Mesothelial cell of epicardium (in vitro differentiated cells): ENCODE results near the gene LYPD4. TPM values are rescaled to one million over a fixed set of nuclear protein-coding genes. Genes with fewer than 3 reads are reported as not detected.

Experiments
- DNase-seq, 2 experiments: peaks; one replicate each; pipeline ENCODE4 v3.0.0; 2021; ENCODE audit warnings: low spot score in 2 of 2; ENCODE audit not compliant: unreplicated experiment in 2 of 2
- H3K27ac Mint-ChIP-seq: 2 replicates; pipeline ENCODE4 v1.8.0; 2021; ENCODE audit warnings: mixed read lengths
- H3K27me3 Mint-ChIP-seq: 2 replicates; pipeline ENCODE4 v1.8.0; 2021; ENCODE audit warnings: low read depth, mixed read lengths
- H3K36me3 Mint-ChIP-seq: 2 replicates; pipeline ENCODE4 v1.8.0; 2021; ENCODE audit warnings: mixed read lengths
- H3K4me1 Mint-ChIP-seq: 2 replicates; pipeline ENCODE4 v1.8.0; 2021; ENCODE audit warnings: mixed read lengths
- H3K4me3 Mint-ChIP-seq: 2 replicates; pipeline ENCODE4 v1.8.0; 2021; ENCODE audit warnings: mild to moderate bottlenecking, moderate library complexity, mixed read lengths
- H3K9me3 Mint-ChIP-seq: 2 replicates; pipeline ENCODE4 v1.8.0; 2021; ENCODE audit warnings: mixed read lengths
- total RNA-seq: library from RNA; stranded (reverse); gene quantifications from 3 replicates; pipeline ENCODE4 v1.2.1, GENCODE V29; 2021
- TF ChIP-seq, protein P1 (sequence below): fragments of 200-600 bp; sonication (generic); IDR thresholded peaks from one replicate; pipeline ENCODE4 v1.5.0; 2021; ENCODE audit warnings: antibody characterized with exemption; ENCODE audit not compliant: unreplicated experiment

LYPD4 gene
- total RNA-seq, 1 donor from 2014 or later: not detected

DNA sequence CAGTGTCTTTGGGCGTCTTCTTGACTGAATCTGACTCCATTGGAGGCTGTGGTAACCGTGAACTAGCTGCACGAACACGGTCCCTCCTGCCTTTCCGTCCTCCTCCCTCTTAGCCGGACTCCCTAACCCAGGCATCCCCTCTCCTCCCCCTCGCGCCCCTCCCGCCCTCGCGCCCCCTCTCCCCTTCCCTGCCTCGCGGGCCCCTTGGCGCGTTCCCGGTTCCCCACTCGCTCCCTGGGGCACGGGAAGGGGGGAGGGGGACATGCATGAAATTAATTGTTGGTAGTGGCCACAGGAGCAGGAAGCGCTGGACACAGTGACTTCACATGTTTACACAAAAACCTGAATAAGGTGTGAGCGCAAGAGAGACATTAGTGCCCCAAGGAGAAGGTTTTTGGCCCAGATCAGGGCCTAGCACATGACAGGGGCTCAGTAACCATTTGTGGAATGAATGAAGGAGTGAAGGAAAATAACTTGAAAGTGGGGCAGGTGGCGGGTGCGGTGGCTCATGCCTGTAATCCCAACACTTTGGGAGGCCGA, 638 bp upstream of the LYPD4 start:
- H3K36me3 Mint-ChIP-seq: no peaks in the 10 kb centered on the region
- TF ChIP-seq, protein P1, sequence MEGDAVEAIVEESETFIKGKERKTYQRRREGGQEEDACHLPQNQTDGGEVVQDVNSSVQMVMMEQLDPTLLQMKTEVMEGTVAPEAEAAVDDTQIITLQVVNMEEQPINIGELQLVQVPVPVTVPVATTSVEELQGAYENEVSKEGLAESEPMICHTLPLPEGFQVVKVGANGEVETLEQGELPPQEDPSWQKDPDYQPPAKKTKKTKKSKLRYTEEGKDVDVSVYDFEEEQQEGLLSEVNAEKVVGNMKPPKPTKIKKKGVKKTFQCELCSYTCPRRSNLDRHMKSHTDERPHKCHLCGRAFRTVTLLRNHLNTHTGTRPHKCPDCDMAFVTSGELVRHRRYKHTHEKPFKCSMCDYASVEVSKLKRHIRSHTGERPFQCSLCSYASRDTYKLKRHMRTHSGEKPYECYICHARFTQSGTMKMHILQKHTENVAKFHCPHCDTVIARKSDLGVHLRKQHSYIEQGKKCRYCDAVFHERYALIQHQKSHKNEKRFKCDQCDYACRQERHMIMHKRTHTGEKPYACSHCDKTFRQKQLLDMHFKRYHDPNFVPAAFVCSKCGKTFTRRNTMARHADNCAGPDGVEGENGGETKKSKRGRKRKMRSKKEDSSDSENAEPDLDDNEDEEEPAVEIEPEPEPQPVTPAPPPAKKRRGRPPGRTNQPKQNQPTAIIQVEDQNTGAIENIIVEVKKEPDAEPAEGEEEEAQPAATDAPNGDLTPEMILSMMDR: no peak
- H3K27ac Mint-ChIP-seq: no peak overlapping the region
- peaks cover 21% of the 10 kb centered on the region for H3K27me3 Mint-ChIP-seq
- no peak for DNase-seq
- H3K4me1 Mint-ChIP-seq: no peaks in the 10 kb centered on the region
- no peak overlapping the region for H3K4me3 Mint-ChIP-seq
- peaks cover 18% of the 10 kb centered on the region for H3K9me3 Mint-ChIP-seq

DNA sequence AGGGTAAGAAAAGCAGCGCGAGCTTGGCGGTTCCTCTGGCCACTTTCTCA, 343 bp upstream of the LYPD4 start, which contains the start of gene DMRTC2:
Gene DMRTC2, plus strand, starts transcription at position 42 of the 50 bp plus-strand sequence. CDS start 2,387 bp downstream, outside the sequence.
- no peak within 1 kb of the TSS for H3K27ac Mint-ChIP-seq
- no peaks in the 10 kb centered on the region for H3K36me3 Mint-ChIP-seq
- TF ChIP-seq, protein P1: no peak
- H3K9me3 Mint-ChIP-seq: peaks cover 18% of the 10 kb centered on the region
- DNase-seq: no peak
- peaks cover 18% of the 10 kb centered on the region for H3K27me3 Mint-ChIP-seq
- H3K4me3 Mint-ChIP-seq: no peak within 1 kb of the TSS
- no peaks in the 10 kb centered on the region for H3K4me1 Mint-ChIP-seq

DNA sequence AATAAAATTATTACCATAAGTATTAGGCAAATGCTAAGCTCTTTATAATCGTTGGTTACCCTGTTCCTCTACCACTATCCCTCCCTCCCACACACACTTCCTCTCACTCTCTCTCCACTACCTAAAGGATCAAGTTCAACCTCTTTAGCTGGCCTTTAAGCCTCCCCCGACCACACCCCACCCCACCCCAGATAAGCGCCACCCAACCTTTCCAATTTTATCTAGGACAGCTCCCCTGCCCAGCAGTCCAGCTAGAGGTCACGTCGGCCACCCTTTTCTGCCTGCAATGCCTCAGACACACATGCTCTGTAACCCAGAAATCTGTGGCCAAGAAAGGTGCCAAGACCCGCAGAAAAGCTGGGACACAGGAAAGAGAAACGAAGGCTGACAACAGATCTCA, 1.1 kb downstream of the LYPD4 start:
- Mint-ChIP-seq H3K27ac (no peak overlapping the region), H3K4me1 (no peaks in the 10 kb centered on the region), H3K9me3 (peaks cover 18% of the 10 kb centered on the region), H3K36me3 (no peaks in the 10 kb centered on the region), H3K4me3 (no peak overlapping the region), H3K27me3 (peaks cover 13% of the 10 kb centered on the region)
- DNase-seq: no peak
- TF ChIP-seq, protein P1: no peak

DNA sequence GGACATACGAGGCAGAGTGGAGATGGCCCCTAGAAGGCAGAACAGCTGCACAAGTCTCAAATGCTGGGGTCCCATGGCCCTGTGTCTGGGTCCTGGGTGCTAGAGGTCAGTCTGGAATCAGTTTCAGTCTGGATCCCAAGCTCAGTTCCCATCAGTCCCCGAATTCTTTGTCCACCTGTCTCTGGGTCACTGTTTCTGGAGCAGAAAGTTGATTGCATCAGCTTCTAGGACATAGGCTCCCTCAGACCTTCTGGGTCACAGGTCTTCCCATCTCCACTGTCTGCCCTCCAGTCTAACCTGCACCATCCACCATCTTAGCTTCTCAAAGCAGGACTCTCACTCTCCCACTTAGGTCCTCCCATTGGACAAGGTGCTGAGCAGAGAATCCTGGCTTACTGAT, 5.3 kb downstream of the LYPD4 start:
- no peak overlapping the region for H3K4me3 Mint-ChIP-seq
- DNase-seq: no peak
- TF ChIP-seq, protein P1: no peak
- no peaks in the 10 kb centered on the region for H3K36me3 Mint-ChIP-seq
- peaks cover 13% of the 10 kb centered on the region for H3K9me3 Mint-ChIP-seq
- no peaks in the 10 kb centered on the region for H3K4me1 Mint-ChIP-seq
- peaks cover 20% of the 10 kb centered on the region for H3K27me3 Mint-ChIP-seq
- no peak overlapping the region for H3K27ac Mint-ChIP-seq

DNA sequence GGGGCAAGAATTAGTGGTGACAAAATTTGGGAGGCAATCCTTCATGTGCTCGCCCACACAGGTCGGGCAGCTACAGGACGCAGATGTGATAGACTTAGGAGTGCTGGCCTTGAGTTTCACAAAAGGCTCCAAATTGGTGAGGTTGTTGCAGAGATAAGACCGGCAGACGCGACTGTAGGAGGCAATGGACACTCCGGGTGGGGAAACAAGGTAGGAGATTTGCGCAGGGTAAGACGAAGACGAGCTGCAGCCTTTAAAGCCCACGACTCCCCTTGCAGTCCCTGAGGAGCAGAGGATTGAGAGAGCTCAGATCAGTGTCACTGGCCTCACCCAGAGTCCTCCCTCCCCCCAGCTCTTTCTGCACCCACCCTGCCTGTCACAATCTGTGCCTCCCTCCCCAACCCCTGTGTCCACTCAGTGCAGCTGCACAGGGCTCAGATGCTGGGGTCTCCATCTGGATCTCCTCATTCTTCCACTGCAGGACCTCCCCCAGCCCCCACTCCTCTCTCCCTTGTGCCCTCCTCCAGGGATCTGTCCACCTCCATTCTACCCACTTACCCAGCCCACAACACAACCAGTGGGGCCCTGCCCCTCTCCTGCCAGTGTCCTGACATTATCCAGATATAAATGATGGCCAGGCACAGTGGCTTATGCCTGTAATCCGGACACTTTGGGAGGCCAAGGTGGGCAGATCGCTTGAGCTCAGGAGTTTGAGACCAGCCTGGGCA, 6.3 kb downstream of the LYPD4 start:
- Mint-ChIP-seq H3K27me3 (peaks cover 20% of the 10 kb centered on the region), H3K36me3 (no peaks in the 10 kb centered on the region), H3K27ac (no peak overlapping the region), H3K9me3 (peaks cover 6% of the 10 kb centered on the region), H3K4me3 (no peak overlapping the region), H3K4me1 (no peaks in the 10 kb centered on the region)
- TF ChIP-seq, protein P1: no peak
- no peak for DNase-seq
